GM12878 (cell line): ENCODE results near the gene ABHD6. TPM values are rescaled to one million over a fixed set of nuclear protein-coding genes. Genes with fewer than 3 reads are reported as not detected.

ENCODE experiments used
- ATAC-seq: fragments of 200-7000 bp; cut with Tn5 transposase; 3 replicates; pipeline ENCODE4 v1.9.1; 2020; ENCODE audit warnings: mild to moderate bottlenecking, moderate library complexity
- BruUV-seq: library from RNA; stranded (reverse); fragments of 400-500 nt; replicated peaks from 2 replicates; lab custom pipeline; 2021; lab: Mats Ljungman, UMichigan
- CTCF ChIA-PET: fragments of 300-600 bp; sonication (Branson Sonifier 250); formaldehyde crosslinking; extraction: SDS; loops from one replicate; lab custom pipeline; 2021; ENCODE audit warnings: inconsistent platforms; lab: Yijun Ruan, JAX
- POLR2A ChIA-PET: fragments of 350-600 bp; formaldehyde crosslinking; extraction: SDS; loops from one replicate; lab custom pipeline; 2021; ENCODE audit warnings: inconsistent platforms; lab: Charles Lee
- RAD21 ChIA-PET: fragments of 300-600 bp; sonication (Branson Sonifier 250); formaldehyde crosslinking; loops from one replicate; lab custom pipeline; 2023; ENCODE audit warnings: antibody characterized with exemption; ENCODE audit not compliant: unreplicated experiment; lab: Charles Lee
- SMC1A ChIA-PET: fragments of 300-600 bp; sonication (Branson Sonifier 250); formaldehyde crosslinking; loops from one replicate; lab custom pipeline; 2023; ENCODE audit not compliant: unreplicated experiment, uncharacterized antibody; lab: Charles Lee
- DNase-seq: peaks from one replicate; pipeline ENCODE4 v3.0.0-alpha.2; 2011; ENCODE audit warnings: low read depth, low spot score
- FAIRE-seq: peaks from 3 replicates; lab custom pipeline; 2011; peaks lifted over from hg19 to GRCh38; lab: Jason Lieb, UNC
- H2AFZ ChIP-seq: 2 replicates; pipeline ENCODE4 v1.6.0; 2011; ENCODE audit warnings: low read depth, low read length, control low read depth; ENCODE audit not compliant: control insufficient read depth
- H3K27ac ChIP-seq: 2 replicates; pipeline ENCODE4 v1.5.1; 2011; ENCODE audit warnings: control low read depth; ENCODE audit not compliant: control insufficient read depth, insufficient read depth
- H3K27me3 ChIP-seq, 2 experiments: replicated peaks in 1 of 2; 2 replicates each; pipeline versions ENCODE4 v1.6.0 to v1.6.1; 2011; ENCODE audit warnings: low read length in 1 of 2; ENCODE audit not compliant: control insufficient read depth in 2 of 2, insufficient read depth in 2 of 2
- H3K36me3 ChIP-seq, 2 experiments: 2 replicates each; pipeline ENCODE4 v1.5.1; 2011; ENCODE audit warnings: low read length in 1 of 2; ENCODE audit not compliant: control insufficient read depth in 2 of 2, insufficient read depth in 2 of 2
- H3K4me1 ChIP-seq: 2 replicates; pipeline ENCODE4 v1.6.1; 2011; ENCODE audit warnings: mild to moderate bottlenecking, low read length, moderate library complexity, mixed read lengths; ENCODE audit not compliant: control insufficient read depth, insufficient read depth
- H3K4me2 ChIP-seq: 2 replicates; pipeline ENCODE4 v1.6.0; 2011; ENCODE audit warnings: control low read depth; ENCODE audit not compliant: control insufficient read depth, insufficient read depth
- H3K4me3 ChIP-seq: fragments of 200-600 bp; sonication (generic); 2 replicates; pipeline ENCODE4 v1.5.1; 2016
- H3K79me2 ChIP-seq: 2 replicates; pipeline ENCODE4 v1.6.0; 2011; ENCODE audit warnings: low read length; ENCODE audit not compliant: control insufficient read depth, insufficient read depth
- H3K9ac ChIP-seq: 2 replicates; pipeline ENCODE4 v1.8.0; 2011; ENCODE audit warnings: low read length, control low read depth, mixed read lengths; ENCODE audit not compliant: control insufficient read depth, insufficient read depth
- H3K9me3 ChIP-seq: replicated peaks from 3 replicates; pipeline ENCODE4 v1.5.1; 2011; ENCODE audit warnings: mild to moderate bottlenecking, low read length; ENCODE audit not compliant: control insufficient read depth, insufficient read depth
- H4K20me1 ChIP-seq: 2 replicates; pipeline ENCODE4 v1.6.0; 2011; ENCODE audit not compliant: control insufficient read depth, insufficient read depth
- BACH1 ChIP-seq: fragments of 450-650 bp; IDR thresholded peaks from 2 replicates; pipeline ENCODE4 v1.6.1; 2017; ENCODE audit warnings: mild to moderate bottlenecking, borderline replicate concordance
- CHD1 ChIP-seq: IDR thresholded peaks from 2 replicates; pipeline ENCODE4 v1.6.1; 2012; ENCODE audit warnings: low read depth, low read length, improper control_type of control experiment
- HDGF ChIP-seq: fragments of 450-650 bp; IDR thresholded peaks from 2 replicates; pipeline ENCODE4 v1.6.1; 2016; ENCODE audit warnings: antibody characterized with exemption
- NKRF ChIP-seq: fragments of 450-650 bp; conservative IDR thresholded peaks from 2 replicates; pipeline ENCODE4 v1.6.1; 2017; ENCODE audit warnings: mild to moderate bottlenecking, moderate library complexity
- PAX8 ChIP-seq: fragments of 450-650 bp; IDR thresholded peaks from 2 replicates; pipeline ENCODE4 v1.6.1; 2017; ENCODE audit warnings: mild to moderate bottlenecking, moderate library complexity
- RELA ChIP-seq: fragments of 450-650 bp; IDR thresholded peaks from 2 replicates; pipeline ENCODE4 v1.8.0; 2014; ENCODE audit warnings: borderline replicate concordance; ENCODE audit not compliant: partially characterized antibody
- SMAD5 ChIP-seq: IDR thresholded peaks from 2 replicates; pipeline ENCODE4 v1.6.1; 2016; ENCODE audit warnings: antibody characterized with exemption, low read depth
- SUPT20H ChIP-seq: IDR thresholded peaks from 2 replicates; pipeline ENCODE4 v1.6.1; 2011; ENCODE audit warnings: low read depth, mild to moderate bottlenecking, low read length, moderate library complexity, borderline replicate concordance; ENCODE audit not compliant: control insufficient read depth
- TBL1XR1 ChIP-seq: IDR thresholded peaks from 2 replicates; pipeline ENCODE4 v1.6.1; 2012; ENCODE audit warnings: low read depth, low read length, improper control_type of control experiment
- WGBS: methylation state at CpG from one replicate; pipeline ENCODE4 v1.1.6; 2016; ENCODE audit warnings: low lambda C conversion rate; ENCODE audit not compliant: insufficient replicate concordance, insufficient coverage; ENCODE audit errors: missing lambda C conversion rate; 5-methylcytosine and 5-hydroxymethylcytosine counted together
- in situ Hi-C: fragments of 300-500 bp; cut with MboI; formaldehyde crosslinking; loops from 9 replicates; pipeline ENCODE4 v1.14.3; 2018; ENCODE audit warnings: mixed read lengths
- intact Hi-C: fragments of 100-400 bp; cut with micrococcal nuclease; formaldehyde crosslinking; loops from one replicate; pipeline ENCODE4 v1.14.2; 2022; ENCODE audit not compliant: unreplicated experiment
- polyA plus RNA-seq, 11 experiments: library from polyadenylated mRNA; depleted of rRNA in 4 of 11; unstranded in 6 of 11; stranded (reverse) in 5 of 11; fragments of >200 nt; fragmentation: Nextera tagmentation in 4 of 11; fragmentation: Illumina TruSeq in 1 of 11; extraction: Ambion mirVana in 4 of 11; extraction: Trizol in 1 of 11; gene quantifications; 1 replicate in 1 of 11; 2 replicates in 10 of 11; pipeline versions ENCODE4 v1.2.1 to v1.2.3, GENCODE V29; 2011 to 2016; ENCODE audit warnings: inconsistent platforms in 2 of 11, missing spikeins in 2 of 11, low read depth in 1 of 11
- total RNA-seq, 4 experiments: library from RNA; depleted of rRNA in 3 of 4; stranded (reverse); fragments of >200 nt in 3 of 4; fragmentation: Illumina TruSeq in 1 of 4; extraction: Trizol in 1 of 4; gene quantifications; 2 replicates each; pipeline versions ENCODE4 v1.2.1 to v1.2.3, GENCODE V29; 2013 to 2021

The ABHD6 gene
- total and polyA plus RNA-seq, 10 of the 15 experiments (the other 5 are each of a cell fraction or from before 2014, with no cell fraction given), result 1.4 to 33.2 (median 3.2) TPM

DNA sequence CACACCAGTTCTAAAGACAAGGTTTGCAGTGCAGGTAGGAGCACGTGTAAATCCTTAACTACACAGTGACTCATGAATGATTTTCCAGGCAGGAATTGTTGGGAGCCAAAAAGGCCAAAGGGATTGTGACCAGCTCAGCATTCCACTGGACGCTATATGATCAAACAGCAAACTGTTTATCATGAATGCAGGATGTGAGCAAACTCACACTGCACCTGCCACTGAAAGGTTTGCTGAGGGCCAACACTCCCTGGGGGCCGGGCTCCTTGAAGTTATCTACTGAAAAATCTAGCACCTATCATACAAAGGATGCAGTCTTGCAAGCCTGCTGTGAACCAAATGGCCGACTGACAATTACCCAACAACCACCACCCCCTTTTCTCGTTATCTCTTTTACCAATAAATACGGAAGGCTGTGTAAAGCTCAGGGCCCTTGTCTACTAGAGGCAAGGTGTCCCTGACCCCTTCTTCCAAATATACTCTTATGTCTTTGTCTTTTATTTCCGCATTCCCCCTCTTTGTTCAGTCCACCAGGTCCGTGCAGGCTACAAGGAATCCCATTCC is 15.3 kb upstream of the ABHD6 start:
- SMC1A ChIA-PET, result interaction anchor here (0.9 to 4.5 kb wide), 4 partner anchors 11 to 36 kb away, joined by 3 to 31 read pairs (median 8); no protein-coding TSS in a partner anchor
- WGBS, result 62% methylated on average over 8 of the region's 8 CpGs
- POLR2A ChIA-PET, result interaction anchor here (1.4 to 1.7 kb wide), 3 partner anchors 8 to 26 kb away, joined by 4 to 6 read pairs (median 6); partner anchors contain the start of gene ABHD6
- Histone ChIP-seq H3K79me2 (no peaks in the 10 kb centered on the region), H3K36me3 (no peaks in the 10 kb centered on the region), H2AFZ (no peak overlapping the region), H3K9me3 (no peaks in the 10 kb centered on the region; the same call in none of the 3 replicates), H3K4me3 (no peak overlapping the region), H3K27ac (no peak overlapping the region), H3K27me3 (no peaks in the 10 kb centered on the region), H4K20me1 (no peaks in the 10 kb centered on the region), H3K9ac (no peak overlapping the region), H3K4me2 (no peak overlapping the region), H3K4me1 (peaks cover 21% of the 10 kb centered on the region)
- CTCF ChIA-PET, result interaction anchor here (1.2 to 4.8 kb wide), 6 partner anchors 8 to 84 kb away, joined by 3 to 27 read pairs (median 6); partner anchors contain the start of genes HTD2 and RPP14
- intact Hi-C loops, result no loop called here
- no TSS peak for BruUV-seq
- RAD21 ChIA-PET, result interaction anchor here (1.0 to 1.4 kb wide), 3 partner anchors 9 to 78 kb away, joined by 4 read pairs; no protein-coding TSS in a partner anchor
- FAIRE-seq (no peak), ATAC-seq (no peak), DNase-seq (no peak)
- no peak for TF ChIP-seq SMAD5
- TF ChIP-seq HDGF, result no peak
- no peak for TF ChIP-seq NKRF
- no peak for TF ChIP-seq TBL1XR1
- TF ChIP-seq PAX8, result no peak
- TF ChIP-seq SUPT20H, result no peak
- no peak for TF ChIP-seq CHD1
- no peak for TF ChIP-seq BACH1
- TF ChIP-seq RELA, result no peak
- in situ Hi-C loops, result loop anchor here (5.0 to 25.0 kb wide), 2 partner anchors 35 to 1165 kb away; no protein-coding TSS in a partner anchor
